Measurements from ENCODE around the gene GRK1. TPM values are rescaled to one million over a fixed set of nuclear protein-coding genes. Genes with fewer than 3 reads are reported as not detected.

GRK1 gene
- total and polyA plus RNA-seq, 2 of the 8 experiments (the other 6 are each of a cell fraction or from before 2014, with no cell fraction given): 0.12 TPM; not detected in 1

- TF ChIP-seq E2F6 (IDR thresholded peaks at IDR 0.05) (no peak), CBX5 (IDR thresholded peaks at IDR 0.05; ENCODE audit: low read depth, low read length) (no peak), SIRT6 (IDR thresholded peaks at IDR 0.05; ENCODE audit: low read length) (no peak), EZH2 (IDR thresholded peaks at IDR 0.05; ENCODE audit: low read depth, low read length, severe bottlenecking) (no peak), SP1 (IDR thresholded peaks at IDR 0.05; ENCODE audit: low read depth, low read length) (no peak)
Measured at GRCh38 chr13:113740286-113740556, 73.2 kb downstream of the GRK1 start (continued).
